Measurements from ENCODE around the gene TENM4. TPM values are rescaled to one million over a fixed set of nuclear protein-coding genes. Genes with fewer than 3 reads are reported as not detected.

TENM4 gene
- total RNA-seq, 1 experiment from 2014 or later: 0.39 TPM

- H3K27me3 ChIP-seq (ENCODE audit: control insufficient read depth, insufficient read depth, low read length): peaks cover 5% of the 10 kb centered on the region; the same call in 1 of the 2 replicates
- POLR2A ChIA-PET: no interaction called here
- CTCF ChIA-PET: no interaction called here
- in situ Hi-C loops (cut with HindIII; ENCODE audit: low pct_unique_long_range_greater_than_20kb, low sequenced_read_pairs) (no loop called here), intact Hi-C loops (cut with micrococcal nuclease; ENCODE audit: unreplicated experiment) (no loop called here)
- TF ChIP-seq SIN3A (IDR thresholded peaks at IDR 0.05; ENCODE audit: borderline replicate concordance, insufficient read depth, low read depth, low read length) (no peak), REST (IDR thresholded peaks at IDR 0.05; ENCODE audit: insufficient read depth in 1 of 2, low read depth in 2 of 2, low read length in 1 of 2) (no peak), POLR2AphosphoS5 (IDR thresholded peaks at IDR 0.05; ENCODE audit: low read depth, low read length) (no peak), TCF7L2 (IDR thresholded peaks at IDR 0.05; ENCODE audit: low read depth, low read length) (no peak), CTCF (IDR thresholded peaks at IDR 0.05) (no peak)
- H3K36me3 ChIP-seq (ENCODE audit: control insufficient read depth, insufficient read depth, low read length): no peaks in the 10 kb centered on the region
- no peak overlapping the region for H3K4me3 ChIP-seq (ENCODE audit: low read depth in 2 of 2, low read length in 2 of 2)
- DNase-seq (ENCODE audit: low read depth, low spot score) (no peak), ATAC-seq (no peak)
- no peak overlapping the region for H3K27ac ChIP-seq (ENCODE audit: low read length)
- BruUV-seq (replicated peaks): no TSS peak
- no peaks in the 10 kb centered on the region for H3K4me1 ChIP-seq (ENCODE audit: control insufficient read depth, insufficient read depth, low read length)
- H3K9me3 ChIP-seq (ENCODE audit: control insufficient read depth, insufficient read depth, low read depth, low read length): no peaks in the 10 kb centered on the region
These were observed 64.8 kb downstream of the TENM4 start for GRCh38 chr11:79375818-79376550.

- TF ChIP-seq POLR2AphosphoS5 (IDR thresholded peaks at IDR 0.05; ENCODE audit: low read depth, low read length): no peak
- no peak for TF ChIP-seq SIN3A (IDR thresholded peaks at IDR 0.05; ENCODE audit: borderline replicate concordance, insufficient read depth, low read depth, low read length)
- TF ChIP-seq CTCF (IDR thresholded peaks at IDR 0.05): no peak
- no peak for TF ChIP-seq REST (IDR thresholded peaks at IDR 0.05; ENCODE audit: insufficient read depth in 1 of 2, low read depth in 2 of 2, low read length in 1 of 2)
- TF ChIP-seq TCF7L2 (IDR thresholded peaks at IDR 0.05; ENCODE audit: low read depth, low read length): no peak
- DNase-seq (ENCODE audit: low read depth, low spot score) (no peak), ATAC-seq (no peak)
- BruUV-seq (replicated peaks): no TSS peak
- intact Hi-C loops (cut with micrococcal nuclease; ENCODE audit: unreplicated experiment) (no loop called here), in situ Hi-C loops (cut with HindIII; ENCODE audit: low pct_unique_long_range_greater_than_20kb, low sequenced_read_pairs) (no loop called here)
- Histone ChIP-seq H3K27me3 (ENCODE audit: control insufficient read depth, insufficient read depth, low read length) (no peaks in the 10 kb centered on the region), H3K4me3 (ENCODE audit: low read depth in 2 of 2, low read length in 2 of 2) (no peak overlapping the region), H3K36me3 (ENCODE audit: control insufficient read depth, insufficient read depth, low read length) (no peaks in the 10 kb centered on the region), H3K4me1 (ENCODE audit: control insufficient read depth, insufficient read depth, low read length) (no peaks in the 10 kb centered on the region), H3K9me3 (ENCODE audit: control insufficient read depth, insufficient read depth, low read depth, low read length) (no peaks in the 10 kb centered on the region), H3K27ac (ENCODE audit: low read length) (no peak overlapping the region)
- POLR2A ChIA-PET: interaction anchor here (0.7 kb wide), 1 partner anchor 148 kb away, joined by 5 read pairs; no protein-coding TSS in a partner anchor
- CTCF ChIA-PET: no interaction called here
These were observed 66.1 kb downstream of the TENM4 start for GRCh38 chr11:79374727-79375126.
